Muscle layer of colon (tissue), 2 donors: ENCODE results near the gene COQ7.

Experiments
- H3K27ac ChIP-seq: one replicate; pipeline ENCODE4 v1.7.0; 2013; ENCODE audit warnings: low read depth, mild to moderate bottlenecking, low read length, moderate library complexity
- H3K27me3 ChIP-seq, 2 donors: one replicate each; pipeline ENCODE4 v1.7.0; 2013; ENCODE audit warnings: low read length in 2 of 2, mild to moderate bottlenecking in 2 of 2; ENCODE audit not compliant: insufficient read depth in 2 of 2, control insufficient read depth in 1 of 2
- H3K36me3 ChIP-seq: one replicate; pipeline ENCODE4 v1.7.0; 2013; ENCODE audit warnings: mild to moderate bottlenecking, low read length; ENCODE audit not compliant: insufficient read depth
- H3K4me1 ChIP-seq: one replicate; pipeline ENCODE4 v1.7.0; 2013; ENCODE audit warnings: mild to moderate bottlenecking, low read length; ENCODE audit not compliant: insufficient read depth
- H3K4me3 ChIP-seq, 2 donors: one replicate each; pipeline ENCODE4 v1.7.0; 2013; ENCODE audit warnings: low read length in 2 of 2, low read depth in 1 of 2, mild to moderate bottlenecking in 1 of 2, moderate library complexity in 1 of 2
- H3K9ac ChIP-seq: one replicate; pipeline ENCODE4 v1.7.0; 2013; ENCODE audit warnings: low read length
- H3K9me3 ChIP-seq: one replicate; pipeline ENCODE4 v1.7.0; 2013; ENCODE audit warnings: mild to moderate bottlenecking, low read length
- donor health status: abdominal sarcoma.
- donor health status: Adenocarcinoma of cecum.

COQ7 gene

GRCh38 chr16:19068237-19068815 is 912 bp downstream of the COQ7 start:
- H3K9me3 ChIP-seq, result no peaks in the 10 kb centered on the region
- H3K27ac ChIP-seq, result peak overlapping the region; percentile 100
- peak overlapping the region; percentile 69 for H3K9ac ChIP-seq
- peak overlapping the region; percentile 71 to 94 for H3K4me3 ChIP-seq
- H3K27me3 ChIP-seq, result no peaks in the 10 kb centered on the region
- H3K36me3 ChIP-seq, result peaks cover 20% of the 10 kb centered on the region
- peaks cover 10% of the 10 kb centered on the region for H3K4me1 ChIP-seq

GRCh38 chr16:19071811-19072777 is 4.7 kb downstream of the COQ7 start:
- peaks cover 13% of the 10 kb centered on the region for H3K4me1 ChIP-seq
- H3K9ac ChIP-seq, result no peak overlapping the region
- H3K36me3 ChIP-seq, result peaks cover 39% of the 10 kb centered on the region
- no peaks in the 10 kb centered on the region for H3K27me3 ChIP-seq
- no peak overlapping the region for H3K4me3 ChIP-seq
- no peak overlapping the region for H3K27ac ChIP-seq
- no peaks in the 10 kb centered on the region for H3K9me3 ChIP-seq

GRCh38 chr16:19073344-19073743 is 5.9 kb downstream of the COQ7 start:
- H3K4me3 ChIP-seq, result no peak overlapping the region
- H3K36me3 ChIP-seq, result peaks cover 46% of the 10 kb centered on the region

GRCh38 chr16:19073863-19074262 is 6.4 kb downstream of the COQ7 start:
- Histone ChIP-seq H3K4me1 (peaks cover 8% of the 10 kb centered on the region), H3K4me3 (no peak overlapping the region), H3K27ac (no peak overlapping the region), H3K9me3 (no peaks in the 10 kb centered on the region), H3K36me3 (peaks cover 51% of the 10 kb centered on the region), H3K27me3 (no peaks in the 10 kb centered on the region), H3K9ac (no peak overlapping the region)

More at GRCh38 chr16:19073344-19073743, 5.9 kb downstream of the COQ7 start:
- no peak overlapping the region for H3K9ac ChIP-seq
- H3K27me3 ChIP-seq, result no peaks in the 10 kb centered on the region
- H3K9me3 ChIP-seq, result no peaks in the 10 kb centered on the region
- H3K4me1 ChIP-seq, result peaks cover 13% of the 10 kb centered on the region
- H3K27ac ChIP-seq, result no peak overlapping the region

GRCh38 chr16:19075511-19075910 is 8.1 kb downstream of the COQ7 start:
- Histone ChIP-seq H3K36me3 (peaks cover 60% of the 10 kb centered on the region), H3K9me3 (no peaks in the 10 kb centered on the region), H3K27ac (no peak overlapping the region), H3K9ac (no peak overlapping the region), H3K27me3 (no peaks in the 10 kb centered on the region), H3K4me3 (no peak overlapping the region), H3K4me1 (peaks cover 5% of the 10 kb centered on the region)

- peaks cover 5% of the 10 kb centered on the region for H3K4me1 ChIP-seq
- H3K36me3 ChIP-seq, result peaks cover 42% of the 10 kb centered on the region
- no peak overlapping the region for H3K9ac ChIP-seq
- no peaks in the 10 kb centered on the region for H3K27me3 ChIP-seq
- no peaks in the 10 kb centered on the region for H3K9me3 ChIP-seq
- no peak overlapping the region for H3K4me3 ChIP-seq
- H3K27ac ChIP-seq, result no peak overlapping the region
These were observed 10.5 kb downstream of the COQ7 start for GRCh38 chr16:19077879-19078278.

- no peak overlapping the region for H3K4me3 ChIP-seq
- H3K27ac ChIP-seq, result no peak overlapping the region
- no peaks in the 10 kb centered on the region for H3K9me3 ChIP-seq
- peaks cover 16% of the 10 kb centered on the region for H3K4me1 ChIP-seq
- no peak overlapping the region for H3K9ac ChIP-seq
- H3K36me3 ChIP-seq, result peaks cover 11% of the 10 kb centered on the region
- no peaks in the 10 kb centered on the region for H3K27me3 ChIP-seq
These were observed 16.3 kb downstream of the COQ7 start for GRCh38 chr16:19083670-19084069.

- Histone ChIP-seq H3K4me3 (no peak overlapping the region), H3K9ac (no peak overlapping the region), H3K9me3 (no peaks in the 10 kb centered on the region), H3K27ac (no peak overlapping the region), H3K36me3 (peaks cover 6% of the 10 kb centered on the region), H3K4me1 (peaks cover 16% of the 10 kb centered on the region), H3K27me3 (no peaks in the 10 kb centered on the region)
These were observed 16.7 kb downstream of the COQ7 start for GRCh38 chr16:19084139-19084538.

GRCh38 chr16:19084879-19085278 is 17.5 kb downstream of the COQ7 start:
- no peaks in the 10 kb centered on the region for H3K9me3 ChIP-seq
- no peak overlapping the region for H3K9ac ChIP-seq
- H3K27me3 ChIP-seq, result no peaks in the 10 kb centered on the region
- no peak overlapping the region for H3K27ac ChIP-seq
- H3K4me3 ChIP-seq, result no peak overlapping the region
- H3K36me3 ChIP-seq, result no peaks in the 10 kb centered on the region
- H3K4me1 ChIP-seq, result peaks cover 16% of the 10 kb centered on the region

GRCh38 chr16:19085679-19086200 is 18.3 kb downstream of the COQ7 start:
- peaks cover 16% of the 10 kb centered on the region for H3K4me1 ChIP-seq
- H3K27me3 ChIP-seq, result no peaks in the 10 kb centered on the region
- H3K9me3 ChIP-seq, result no peaks in the 10 kb centered on the region
- H3K4me3 ChIP-seq, result peak overlapping the region; percentile 28 to 78
- H3K9ac ChIP-seq, result no peak overlapping the region
- H3K36me3 ChIP-seq, result no peaks in the 10 kb centered on the region
- no peak overlapping the region for H3K27ac ChIP-seq

- H3K4me3 ChIP-seq, result peak overlapping the region; percentile 28 to 78
- peaks cover 16% of the 10 kb centered on the region for H3K4me1 ChIP-seq
- H3K9me3 ChIP-seq, result no peaks in the 10 kb centered on the region
- no peak overlapping the region for H3K9ac ChIP-seq
- no peak overlapping the region for H3K27ac ChIP-seq
- no peaks in the 10 kb centered on the region for H3K36me3 ChIP-seq
- no peaks in the 10 kb centered on the region for H3K27me3 ChIP-seq
These were observed 19.1 kb downstream of the COQ7 start for GRCh38 chr16:19086322-19087199.
